Duodenal mucosa (tissue), 2 donors: ENCODE results near the gene SLC26A6.

Experiments
- H3K27ac ChIP-seq: one replicate; pipeline ENCODE4 v1.7.0; 2013; ENCODE audit warnings: low read depth, low read length
- H3K27me3 ChIP-seq, 2 donors: one replicate each; pipeline ENCODE4 v1.7.0; 2013; ENCODE audit warnings: low read length in 2 of 2, control low read depth in 1 of 2; ENCODE audit not compliant: insufficient read depth in 2 of 2, control insufficient read depth in 1 of 2
- H3K36me3 ChIP-seq, 2 donors: one replicate each; pipeline ENCODE4 v1.7.0; 2013; ENCODE audit warnings: low read length in 2 of 2, control low read depth in 1 of 2; ENCODE audit not compliant: insufficient read depth in 2 of 2, control insufficient read depth in 1 of 2
- H3K4me1 ChIP-seq, 2 donors: one replicate each; pipeline ENCODE4 v1.7.0; 2013; ENCODE audit warnings: low read length in 2 of 2, control low read depth in 1 of 2; ENCODE audit not compliant: insufficient read depth in 2 of 2, control insufficient read depth in 1 of 2
- H3K4me3 ChIP-seq, 2 donors: one replicate each; pipeline ENCODE4 v1.7.0; 2013; ENCODE audit warnings: low read length in 2 of 2, low read depth in 1 of 2
- H3K9ac ChIP-seq, 2 donors: one replicate each; pipeline ENCODE4 v1.7.0; 2013; ENCODE audit warnings: low read length in 2 of 2, low read depth in 1 of 2
- H3K9me3 ChIP-seq, 2 donors: one replicate each; pipeline ENCODE4 v1.7.0; 2013; ENCODE audit warnings: low read length in 2 of 2, control low read depth in 1 of 2; ENCODE audit not compliant: control insufficient read depth in 1 of 2

SLC26A6 gene, protein sequence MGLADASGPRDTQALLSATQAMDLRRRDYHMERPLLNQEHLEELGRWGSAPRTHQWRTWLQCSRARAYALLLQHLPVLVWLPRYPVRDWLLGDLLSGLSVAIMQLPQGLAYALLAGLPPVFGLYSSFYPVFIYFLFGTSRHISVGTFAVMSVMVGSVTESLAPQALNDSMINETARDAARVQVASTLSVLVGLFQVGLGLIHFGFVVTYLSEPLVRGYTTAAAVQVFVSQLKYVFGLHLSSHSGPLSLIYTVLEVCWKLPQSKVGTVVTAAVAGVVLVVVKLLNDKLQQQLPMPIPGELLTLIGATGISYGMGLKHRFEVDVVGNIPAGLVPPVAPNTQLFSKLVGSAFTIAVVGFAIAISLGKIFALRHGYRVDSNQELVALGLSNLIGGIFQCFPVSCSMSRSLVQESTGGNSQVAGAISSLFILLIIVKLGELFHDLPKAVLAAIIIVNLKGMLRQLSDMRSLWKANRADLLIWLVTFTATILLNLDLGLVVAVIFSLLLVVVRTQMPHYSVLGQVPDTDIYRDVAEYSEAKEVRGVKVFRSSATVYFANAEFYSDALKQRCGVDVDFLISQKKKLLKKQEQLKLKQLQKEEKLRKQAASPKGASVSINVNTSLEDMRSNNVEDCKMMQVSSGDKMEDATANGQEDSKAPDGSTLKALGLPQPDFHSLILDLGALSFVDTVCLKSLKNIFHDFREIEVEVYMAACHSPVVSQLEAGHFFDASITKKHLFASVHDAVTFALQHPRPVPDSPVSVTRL

DNA sequence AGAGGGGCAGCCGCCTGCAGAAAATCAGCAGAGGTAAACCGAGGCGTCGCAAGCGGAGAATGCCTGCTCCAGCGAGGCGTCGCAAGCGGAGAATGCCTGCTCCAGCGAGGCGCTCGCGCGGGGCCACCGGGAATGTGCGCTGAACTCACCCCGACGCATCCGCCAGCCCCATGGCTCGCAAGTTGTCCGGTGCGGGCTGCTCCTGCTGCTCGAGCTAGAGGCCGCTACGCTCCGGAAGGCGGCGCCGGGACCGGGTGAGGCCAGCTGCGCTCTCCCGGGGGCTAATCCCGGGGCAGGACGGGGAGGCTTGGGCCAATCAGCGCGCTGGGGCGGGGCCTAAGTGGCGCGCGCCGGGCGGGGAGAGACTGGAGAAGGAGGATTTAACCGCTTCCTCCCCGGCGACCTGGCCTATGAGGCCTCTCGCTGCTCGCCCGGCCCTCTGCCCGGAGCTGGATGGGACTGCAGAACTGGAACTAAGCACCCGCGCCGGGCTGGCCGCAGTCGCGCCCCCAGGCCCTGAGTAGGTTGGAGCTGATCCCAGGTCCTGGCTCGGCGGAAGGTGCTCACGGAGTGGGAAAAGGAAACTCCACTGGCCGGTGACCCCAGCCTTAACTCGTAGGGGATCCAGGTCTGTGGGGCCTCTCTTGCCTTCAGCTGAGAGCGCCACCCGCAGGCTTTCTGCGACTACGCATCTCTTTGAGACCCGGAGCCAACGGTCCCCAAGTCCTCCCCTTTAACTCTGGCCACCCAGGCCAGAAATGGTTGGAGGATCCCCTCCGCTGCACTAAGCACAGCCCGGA lies at the start of gene SLC26A6:
TSS of gene SLC26A6 (minus strand) at position 240 of the 800 bp plus-strand sequence. CDS start at position 172, 68 bp downstream.
- H3K27ac ChIP-seq, result peak within 1 kb of the TSS; percentile 66
- H3K4me3 ChIP-seq, result peak within 1 kb of the TSS; percentile 86 to 91
- no peaks in the 10 kb centered on the region for H3K9me3 ChIP-seq
- H3K9ac ChIP-seq, result peak within 1 kb of the TSS; percentile 70 to 85
- H3K36me3 ChIP-seq, result peaks cover 0 to 29% of the 10 kb centered on the region in 2 donors
- no peaks in the 10 kb centered on the region for H3K27me3 ChIP-seq
- peaks cover 22 to 25% of the 10 kb centered on the region in 2 donors for H3K4me1 ChIP-seq

GRCh38 chr3:48684480-48685143 lies 49.4 kb upstream of the SLC26A6 start:
- no peaks in the 10 kb centered on the region for H3K27me3 ChIP-seq
- no peaks in the 10 kb centered on the region for H3K9me3 ChIP-seq
- H3K36me3 ChIP-seq, result peaks cover 37 to 57% of the 10 kb centered on the region in 2 donors
- H3K4me1 ChIP-seq, result peaks cover 22 to 31% of the 10 kb centered on the region in 2 donors
- H3K27ac ChIP-seq, result no peak overlapping the region
- peak overlapping the region; percentile 33 to 96 for H3K4me3 ChIP-seq
- peak overlapping the region; percentile 30 to 47 for H3K9ac ChIP-seq

DNA sequence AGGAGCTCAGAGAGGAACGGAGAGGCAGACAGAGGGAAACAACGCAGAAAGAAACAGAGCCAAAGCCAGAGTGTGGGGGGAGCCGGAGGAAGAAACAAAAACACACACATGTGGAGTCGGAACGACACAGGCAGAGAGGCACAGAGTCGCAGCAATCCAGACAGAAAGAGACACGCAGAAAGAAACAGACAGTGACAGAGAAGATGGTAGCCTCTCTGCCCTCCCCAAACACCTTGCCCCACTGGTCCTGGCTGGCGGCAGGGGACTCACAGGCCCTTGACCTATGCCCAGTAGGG lies 48.7 kb upstream of the SLC26A6 start:
- peaks cover 36 to 57% of the 10 kb centered on the region in 2 donors for H3K36me3 ChIP-seq
- no peaks in the 10 kb centered on the region for H3K27me3 ChIP-seq
- H3K4me1 ChIP-seq, result peaks cover 22 to 31% of the 10 kb centered on the region in 2 donors
- no peak overlapping the region for H3K27ac ChIP-seq
- peak overlapping the region; percentile 20 to 32 for H3K9ac ChIP-seq
- H3K4me3 ChIP-seq, result peak overlapping the region; percentile 33 to 96
- H3K9me3 ChIP-seq, result no peaks in the 10 kb centered on the region

DNA sequence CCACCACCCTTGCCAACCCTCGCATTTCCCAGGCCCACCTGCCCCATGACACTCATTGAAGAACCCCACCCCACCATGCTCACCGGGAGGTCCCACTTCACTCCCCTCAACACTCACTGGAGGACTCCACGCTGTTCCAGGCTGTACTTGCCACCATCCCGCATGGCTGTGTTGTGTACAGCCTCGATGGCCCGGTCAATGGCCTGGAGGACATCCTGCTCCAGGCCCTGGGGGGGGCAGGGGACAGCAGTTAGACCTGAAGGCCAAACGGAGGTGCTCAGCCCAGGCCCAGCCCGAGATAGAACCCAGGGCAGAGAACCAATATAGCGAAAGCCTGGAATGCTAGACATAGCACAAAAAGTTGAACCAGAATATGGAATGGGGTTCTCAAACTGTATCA lies 47.5 kb upstream of the SLC26A6 start:
- no peak overlapping the region for H3K27ac ChIP-seq
- H3K4me3 ChIP-seq, result no peak overlapping the region
- H3K9ac ChIP-seq, result no peak overlapping the region
- H3K9me3 ChIP-seq, result no peaks in the 10 kb centered on the region
- H3K4me1 ChIP-seq, result peaks cover 22 to 31% of the 10 kb centered on the region in 2 donors
- H3K27me3 ChIP-seq, result no peaks in the 10 kb centered on the region
- H3K36me3 ChIP-seq, result peaks cover 24 to 57% of the 10 kb centered on the region in 2 donors

DNA sequence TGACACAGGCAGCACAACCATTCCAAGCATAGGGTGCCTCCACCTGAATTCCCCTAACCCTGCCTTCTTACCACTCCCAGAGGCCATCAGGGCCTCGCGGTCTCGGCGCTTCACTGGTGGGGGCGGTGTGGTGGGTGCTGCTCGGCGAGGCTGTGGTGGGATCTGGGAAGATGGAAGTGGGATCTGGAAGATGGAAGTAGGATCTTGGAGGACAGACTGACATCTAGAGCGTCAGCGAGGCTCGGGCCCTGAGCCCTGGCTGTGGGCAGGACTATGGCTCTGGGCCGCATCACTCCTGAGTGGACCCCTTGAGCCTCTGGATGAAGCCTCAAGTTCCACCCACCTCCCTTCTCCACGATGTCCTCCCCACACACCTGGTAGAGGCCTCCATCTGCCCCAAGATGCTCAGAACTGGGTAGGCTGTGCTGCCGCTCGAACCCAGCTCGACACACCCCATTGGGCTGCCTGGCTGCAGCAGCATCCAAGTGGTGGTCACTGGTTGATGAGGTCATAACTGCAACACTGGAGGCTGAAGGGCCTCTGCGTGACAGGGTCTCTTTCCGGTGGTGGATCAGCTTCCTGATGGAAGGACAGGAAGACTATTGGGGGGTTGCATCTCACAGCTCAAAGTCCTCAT lies 46.8 kb upstream of the SLC26A6 start:
- Histone ChIP-seq H3K9ac (no peak overlapping the region), H3K27me3 (no peaks in the 10 kb centered on the region), H3K27ac (no peak overlapping the region), H3K9me3 (no peaks in the 10 kb centered on the region), H3K4me1 (peaks cover 22 to 31% of the 10 kb centered on the region in 2 donors), H3K36me3 (peaks cover 18 to 57% of the 10 kb centered on the region in 2 donors), H3K4me3 (no peak overlapping the region)

GRCh38 chr3:48681541-48681880 lies 46.2 kb upstream of the SLC26A6 start:
- H3K9ac ChIP-seq, result no peak overlapping the region
- peaks cover 18 to 56% of the 10 kb centered on the region in 2 donors for H3K36me3 ChIP-seq
- no peak overlapping the region for H3K27ac ChIP-seq
- H3K4me1 ChIP-seq, result peaks cover 22 to 28% of the 10 kb centered on the region in 2 donors
- no peaks in the 10 kb centered on the region for H3K9me3 ChIP-seq
- no peaks in the 10 kb centered on the region for H3K27me3 ChIP-seq
- no peak overlapping the region for H3K4me3 ChIP-seq

DNA sequence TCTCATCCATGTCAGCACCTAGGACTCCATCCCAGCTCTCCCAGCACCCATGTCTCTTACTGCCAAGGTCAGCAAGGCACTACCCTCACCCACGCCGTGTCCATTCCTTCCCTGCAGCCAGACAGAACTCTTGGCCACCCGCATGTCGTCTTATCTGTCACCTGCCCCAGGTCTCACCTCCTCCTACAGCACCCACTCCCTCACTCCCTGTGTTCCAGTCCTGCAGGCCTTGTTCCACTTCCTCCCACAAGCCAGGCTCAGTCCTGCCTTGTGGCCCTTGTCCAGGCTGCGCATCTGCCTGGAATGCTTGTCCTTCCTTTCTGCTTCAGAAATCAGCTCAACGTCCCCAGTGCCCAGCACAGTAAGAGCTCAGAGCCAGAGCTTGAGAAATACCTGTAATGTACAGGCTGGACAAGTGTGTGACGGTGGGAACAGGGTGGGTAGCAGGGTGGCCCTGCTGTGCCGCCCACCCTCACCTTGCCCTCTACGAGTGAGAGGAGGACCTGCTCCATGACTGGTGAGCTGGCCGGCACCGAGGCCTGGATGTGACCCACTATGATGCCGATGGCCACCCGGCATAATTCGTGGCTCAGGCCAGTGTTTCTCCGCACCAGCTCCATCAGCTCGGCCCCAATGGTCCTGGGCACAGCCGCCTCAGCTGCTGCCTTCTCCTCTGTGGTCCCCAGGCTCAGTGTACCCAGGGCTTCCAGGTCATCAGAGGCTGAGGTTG lies 45.7 kb upstream of the SLC26A6 start:
- Histone ChIP-seq H3K4me3 (no peak overlapping the region), H3K9ac (no peak overlapping the region), H3K36me3 (peaks cover 20 to 56% of the 10 kb centered on the region in 2 donors), H3K27ac (no peak overlapping the region), H3K27me3 (no peaks in the 10 kb centered on the region), H3K9me3 (no peaks in the 10 kb centered on the region), H3K4me1 (peaks cover 17 to 23% of the 10 kb centered on the region in 2 donors)

DNA sequence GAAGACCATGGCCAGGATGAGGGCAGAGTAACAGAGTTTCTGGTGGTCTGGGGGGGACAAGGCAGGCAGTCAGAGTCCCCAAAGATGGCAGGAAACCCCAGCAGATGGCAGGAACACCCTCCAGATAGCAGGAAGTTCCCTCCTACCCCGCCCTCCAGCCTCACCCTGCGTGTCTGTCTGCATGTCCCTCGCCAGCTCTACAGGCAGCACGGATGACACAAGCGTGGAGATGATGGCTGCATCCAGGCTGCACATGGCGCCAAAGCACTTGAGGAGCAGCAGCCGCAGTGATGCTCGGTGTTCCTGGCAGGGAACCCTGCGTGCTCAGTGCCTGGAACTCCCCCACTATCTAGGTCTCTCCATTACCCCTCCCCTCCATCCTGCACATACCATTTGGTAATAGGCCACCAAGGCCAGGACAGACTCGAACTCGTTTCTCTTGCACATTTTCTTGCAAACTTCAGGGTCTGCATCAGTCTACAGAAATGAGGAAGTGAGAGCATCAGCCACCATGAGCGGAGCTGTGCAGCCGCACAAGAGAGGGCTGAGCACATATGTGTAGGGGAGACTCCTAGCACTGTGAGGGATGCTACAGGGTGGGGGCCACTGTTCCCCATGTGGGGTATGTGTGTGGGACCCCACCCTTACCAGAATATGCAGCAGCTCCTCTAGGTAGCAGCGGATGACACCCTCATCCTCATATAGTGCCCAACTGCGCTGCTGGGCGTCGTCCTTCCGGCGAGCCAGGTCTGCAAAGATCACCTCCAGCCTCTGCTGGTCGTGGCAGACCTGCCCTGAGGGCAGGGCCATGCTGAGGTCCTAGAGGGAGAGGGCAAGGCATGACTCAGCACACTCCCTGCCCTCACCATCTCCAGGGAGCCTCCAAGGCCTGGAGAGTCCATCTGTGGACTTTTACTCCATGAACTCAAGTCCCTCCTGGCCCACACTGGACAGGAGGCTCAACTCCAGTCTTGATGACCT lies 44.4 kb upstream of the SLC26A6 start:
- H3K9me3 ChIP-seq, result no peaks in the 10 kb centered on the region
- no peak overlapping the region for H3K4me3 ChIP-seq
- peaks cover 20 to 61% of the 10 kb centered on the region in 2 donors for H3K36me3 ChIP-seq
- no peak overlapping the region for H3K9ac ChIP-seq
- H3K4me1 ChIP-seq, result peaks cover 15 to 17% of the 10 kb centered on the region in 2 donors
- no peaks in the 10 kb centered on the region for H3K27me3 ChIP-seq
- H3K27ac ChIP-seq, result no peak overlapping the region
